ENCODE measurements around the gene KPRP.

KPRP gene

GRCh38 chr1:152774875-152775274, 17.1 kb downstream of the KPRP start, which contains the start of gene LCE1F:
Gene LCE1F, plus strand, starts transcription at chr1:152775140. Its CDS starts 1,232 bp downstream, at chr1:152776372.
- no peak for TF ChIP-seq SIN3A (IDR thresholded peaks at IDR 0.05; ENCODE audit: borderline replicate concordance, insufficient read depth, low read length)
- no peak for TF ChIP-seq REST (IDR thresholded peaks at IDR 0.05; ENCODE audit: insufficient read depth in 1 of 2, low read depth in 2 of 2, low read length in 2 of 2)
- TF ChIP-seq FOXP2 (optimal IDR thresholded peaks at IDR 0.05; ENCODE audit: borderline replicate concordance, extremely low read depth, extremely low read length, insufficient read depth), result no peak

GRCh38 chr1:152776361-152776760, 18.5 kb downstream of the KPRP start:
- no peak for TF ChIP-seq REST (IDR thresholded peaks at IDR 0.05; ENCODE audit: insufficient read depth in 1 of 2, low read depth in 2 of 2, low read length in 2 of 2)
- no peak for TF ChIP-seq TAF1 (IDR thresholded peaks at IDR 0.05; ENCODE audit: borderline replicate concordance, insufficient read depth, low read length)

GRCh38 chr1:152777510-152778137, 19.8 kb downstream of the KPRP start:
- no peak for TF ChIP-seq SIN3A (IDR thresholded peaks at IDR 0.05; ENCODE audit: borderline replicate concordance, insufficient read depth, low read length)
- no peak for TF ChIP-seq FOXP2 (optimal IDR thresholded peaks at IDR 0.05; ENCODE audit: borderline replicate concordance, extremely low read depth, extremely low read length, insufficient read depth)

GRCh38 chr1:152783095-152783494, 25.3 kb downstream of the KPRP start:
- TF ChIP-seq SIN3A (IDR thresholded peaks at IDR 0.05; ENCODE audit: borderline replicate concordance, insufficient read depth, low read length) (no peak), FOXP2 (optimal IDR thresholded peaks at IDR 0.05; ENCODE audit: borderline replicate concordance, extremely low read depth, extremely low read length, insufficient read depth) (no peak), REST (IDR thresholded peaks at IDR 0.05; ENCODE audit: insufficient read depth in 1 of 2, low read depth in 2 of 2, low read length in 2 of 2) (no peak), POLR2AphosphoS5 (IDR thresholded peaks at IDR 0.05; ENCODE audit: low read depth, low read length) (no peak), TAF1 (IDR thresholded peaks at IDR 0.05; ENCODE audit: borderline replicate concordance, insufficient read depth, low read length) (no peak)

- no peak for TF ChIP-seq SIN3A (IDR thresholded peaks at IDR 0.05; ENCODE audit: borderline replicate concordance, insufficient read depth, low read length)
- TF ChIP-seq TAF1 (IDR thresholded peaks at IDR 0.05; ENCODE audit: borderline replicate concordance, insufficient read depth, low read length), result no peak
- TF ChIP-seq REST (IDR thresholded peaks at IDR 0.05; ENCODE audit: insufficient read depth in 1 of 2, low read depth in 2 of 2, low read length in 2 of 2), result no peak
- TF ChIP-seq POLR2AphosphoS5 (IDR thresholded peaks at IDR 0.05; ENCODE audit: low read depth, low read length), result no peak
- no peak for TF ChIP-seq FOXP2 (optimal IDR thresholded peaks at IDR 0.05; ENCODE audit: borderline replicate concordance, extremely low read depth, extremely low read length, insufficient read depth)
Measured at GRCh38 chr1:152786077-152786476, 28.3 kb downstream of the KPRP start, which contains the start of gene LCE1E. Gene LCE1E, plus strand, starts transcription at chr1:152786257. Its CDS starts 1,043 bp downstream, at chr1:152787300.
